K562 (cell line): ENCODE measurements around the gene ST8SIA1. TPM values are rescaled to one million over a fixed set of nuclear protein-coding genes. Genes with fewer than 3 reads are reported as not detected.

ENCODE experiments used
- ATAC-seq: fragments of 200-7000 bp; cut with Tn5 transposase; 3 replicates; pipeline ENCODE4 v1.9.1; 2020; ENCODE audit warnings: moderate library complexity
- BruUV-seq: library from RNA; stranded (reverse); fragments of 400-500 nt; replicated peaks from 2 replicates; lab custom pipeline; 2021; lab: Mats Ljungman, UMichigan
- CTCF ChIA-PET: fragments of 300-600 bp; formaldehyde crosslinking; extraction: SDS; loops from one replicate; lab custom pipeline; 2021; ENCODE audit warnings: low intra/inter-chr PET ratio; lab: Yijun Ruan, JAX
- POLR2A ChIA-PET: fragments of 300-600, 350-650 bp; sonication (Branson Sonifier 250); formaldehyde crosslinking; extraction: SDS; loops from one replicate; lab custom pipeline; 2021; ENCODE audit warnings: antibody characterized with exemption, inconsistent platforms; lab: Yijun Ruan, JAX
- DNase-seq, 4 experiments: peaks; one replicate each; pipeline versions ENCODE4 v3.0.0 to v3.0.0-alpha.2; 2011 to 2018; ENCODE audit warnings: low spot score in 3 of 4, mixed read lengths in 3 of 4; ENCODE audit errors: extremely low read depth in 1 of 4
- FAIRE-seq: peaks from 2 replicates; lab custom pipeline; 2011; peaks lifted over from hg19 to GRCh38; lab: Jason Lieb, UNC
- H2AFZ ChIP-seq: 2 replicates; pipeline ENCODE4 v1.6.0; 2011; ENCODE audit warnings: low read depth, low read length, control low read depth, inconsistent platforms
- H3K27ac ChIP-seq: fragments of 200-600 bp; 3 replicates; pipeline ENCODE4 v1.8.0; 2011; ENCODE audit warnings: low read depth, mild to moderate bottlenecking, control low read depth, inconsistent platforms, low read length, moderate library complexity, mixed read lengths; ENCODE audit errors: extremely low read depth
- H3K27me3 ChIP-seq, 2 experiments: fragments of 300-600 bp in 1 of 2; 2 replicates in 1 of 2; 3 replicates in 1 of 2; pipeline versions ENCODE4 v1.6.0 to v1.8.0; 2011; ENCODE audit warnings: inconsistent platforms in 2 of 2, low read length in 2 of 2, mild to moderate bottlenecking in 1 of 2, mixed read lengths in 1 of 2, moderate library complexity in 1 of 2; ENCODE audit not compliant: control insufficient read depth in 2 of 2, insufficient read depth in 2 of 2
- H3K36me3 ChIP-seq: fragments of 300-600 bp; 3 replicates; pipeline ENCODE4 v1.8.0; 2011; ENCODE audit warnings: mild to moderate bottlenecking, low read length, inconsistent platforms; ENCODE audit not compliant: control insufficient read depth, insufficient read depth
- H3K4me1 ChIP-seq, 2 experiments: fragments of 200-600 bp in 1 of 2; replicated peaks in 1 of 2; 2 replicates in 1 of 2; 3 replicates in 1 of 2; pipeline versions ENCODE4 v1.5.1 to v1.8.0; 2011; ENCODE audit warnings: inconsistent platforms in 2 of 2, low read length in 2 of 2, mild to moderate bottlenecking in 1 of 2, mixed read lengths in 1 of 2, moderate library complexity in 1 of 2; ENCODE audit not compliant: control insufficient read depth in 2 of 2, insufficient read depth in 2 of 2
- H3K4me2 ChIP-seq: 2 replicates; pipeline ENCODE4 v1.6.1; 2011; ENCODE audit warnings: low read length, control low read depth, inconsistent platforms, mixed read lengths; ENCODE audit not compliant: insufficient read depth
- H3K4me3 ChIP-seq: fragments of 200-600 bp; sonication (generic), shearing (Covaris generic); 2 replicates; pipeline ENCODE4 v1.5.1; 2016; ENCODE audit warnings: control low read depth, inconsistent platforms
- H3K79me2 ChIP-seq: fragments of 200-600 bp; 3 replicates; pipeline ENCODE4 v1.8.0; 2011; ENCODE audit warnings: low read length, inconsistent platforms; ENCODE audit not compliant: control insufficient read depth, insufficient read depth
- H3K9ac ChIP-seq, 2 experiments: 2 replicates each; pipeline versions ENCODE4 v1.6.0 to v1.6.1; 2011; ENCODE audit warnings: low read depth in 2 of 2, low read length in 2 of 2, control low read depth in 1 of 2, inconsistent platforms in 1 of 2, mild to moderate bottlenecking in 1 of 2, mixed read lengths in 1 of 2; ENCODE audit not compliant: insufficient read depth in 1 of 2
- H3K9me1 ChIP-seq: one replicate; pipeline ENCODE4 v1.6.0; 2011; ENCODE audit warnings: inconsistent platforms, mild to moderate bottlenecking, low read length, moderate library complexity; ENCODE audit not compliant: control insufficient read depth, insufficient read depth
- H3K9me3 ChIP-seq: replicated peaks from 2 replicates; pipeline ENCODE4 v1.5.1; 2011; ENCODE audit warnings: low read depth, low read length, inconsistent platforms; ENCODE audit not compliant: control insufficient read depth, insufficient read depth
- H4K20me1 ChIP-seq: replicated peaks from 2 replicates; pipeline ENCODE4 v1.6.1; 2011; ENCODE audit warnings: low read length, inconsistent platforms, mixed read lengths; ENCODE audit not compliant: control insufficient read depth, insufficient read depth
- ASH1L ChIP-seq: fragments of 450-650 bp; IDR thresholded peaks from 2 replicates; pipeline ENCODE4 v1.6.1; 2018; ENCODE audit warnings: borderline replicate concordance, mild to moderate bottlenecking, low read depth; ENCODE audit not compliant: partially characterized antibody
- BMI1 ChIP-seq: fragments of 150-350 bp; IDR thresholded peaks from 2 replicates; pipeline ENCODE4 v1.6.1; 2014; ENCODE audit warnings: low read length
- BRD9 ChIP-seq: fragments of 450-650 bp; IDR thresholded peaks from 2 replicates; pipeline ENCODE4 v1.6.1; 2018; ENCODE audit warnings: low read depth; ENCODE audit not compliant: partially characterized antibody
- CCAR2 ChIP-seq: fragments of 200-400 bp; formaldehyde crosslinking; IDR thresholded peaks from 2 replicates; pipeline ENCODE4 v1.6.1; 2017; ENCODE audit warnings: mild to moderate bottlenecking, low read depth, low read length
- EP400 ChIP-seq: fragments of 450-650 bp; IDR thresholded peaks from 2 replicates; pipeline ENCODE4 v1.6.1; 2017; ENCODE audit warnings: antibody characterized with exemption, mild to moderate bottlenecking, moderate library complexity
- MCM3 ChIP-seq: fragments of 450-650 bp; IDR thresholded peaks from 2 replicates; pipeline ENCODE4 v1.6.1; 2016
- MYC ChIP-seq, 2 experiments: fragments of 250-450 bp in 1 of 2; sonication (Bioruptor Pico) in 1 of 2; IDR thresholded peaks; 2 replicates each; pipeline versions ENCODE4 v1.5.1 to v1.6.1; 2012 to 2021; ENCODE audit warnings: low read depth in 2 of 2, borderline replicate concordance in 1 of 2, improper control_type of control experiment in 1 of 2, low read length in 1 of 2, mild to moderate bottlenecking in 1 of 2, moderate library complexity in 1 of 2
- OTX1 ChIP-seq: fragments of 450-650 bp; formaldehyde crosslinking; IDR thresholded peaks from 2 replicates; pipeline ENCODE4 v1.4.0; 2022; ENCODE audit warnings: mild to moderate bottlenecking
- POLR3A ChIP-seq: IDR thresholded peaks from 2 replicates; pipeline ENCODE4 v1.6.1; 2011; ENCODE audit warnings: borderline replicate concordance, mild to moderate bottlenecking, moderate library complexity; ENCODE audit not compliant: insufficient read length, insufficient read depth; ENCODE audit errors: extremely low read depth
- SMAD4 ChIP-seq: fragments of 250-450 bp; sonication (Bioruptor Pico); conservative IDR thresholded peaks from 2 replicates; pipeline ENCODE4 v1.8.0; 2021; ENCODE audit warnings: inconsistent platforms, mild to moderate bottlenecking, moderate library complexity
- SREBF2 ChIP-seq: sonication (generic); formaldehyde crosslinking; IDR thresholded peaks from 2 replicates; pipeline ENCODE4 v1.4.0; 2020; ENCODE audit warnings: mild to moderate bottlenecking, missing genetic modification reagents
- YY1 ChIP-seq, 3 experiments: IDR thresholded peaks; 2 replicates each; pipeline ENCODE4 v1.6.1; 2011; ENCODE audit warnings: low read length in 2 of 3, mild to moderate bottlenecking in 2 of 3, moderate library complexity in 2 of 3, borderline replicate concordance in 1 of 3, control low read depth in 1 of 3, low read depth in 1 of 3; ENCODE audit not compliant: insufficient read depth in 3 of 3, insufficient replicate concordance in 2 of 3, control insufficient read depth in 1 of 3, insufficient read length in 1 of 3; ENCODE audit errors: extremely low read depth in 1 of 3
- ZNF507 ChIP-seq: conservative IDR thresholded peaks from 2 replicates; pipeline ENCODE4 v1.6.1; 2017; ENCODE audit warnings: missing genetic modification characterization, missing compliant biosample characterization
- WGBS: fragments of 100-300 bp; shearing (Covaris generic); methylation state at CpG from one replicate; pipeline ENCODE4 v1.1.6; 2016; ENCODE audit warnings: low coverage, mixed read lengths; ENCODE audit not compliant: insufficient coverage; ENCODE audit errors: missing lambda C conversion rate; 5-methylcytosine and 5-hydroxymethylcytosine counted together
- in situ Hi-C: fragments of 300-500 bp; cut with MboI; formaldehyde crosslinking; loops from 4 replicates; pipeline ENCODE4 v1.15.0; 2018; ENCODE audit warnings: inconsistent platforms, mixed read lengths
- intact Hi-C: fragments of 100-400 bp; cut with micrococcal nuclease; formaldehyde crosslinking; loops from 2 replicates; pipeline ENCODE4 v1.14.2; 2022
- polyA plus RNA-seq, 8 experiments: library from polyadenylated mRNA; depleted of rRNA in 4 of 8; stranded (reverse) in 5 of 8; unstranded in 3 of 8; fragments of >200 nt; fragmentation: Nextera tagmentation in 2 of 8; fragmentation: Illumina TruSeq in 1 of 8; extraction: Ambion mirVana in 2 of 8; extraction: Trizol in 1 of 8; gene quantifications; 2 replicates each; pipeline versions ENCODE4 v1.2.1 to v1.2.3, GENCODE V29; 2011 to 2014; ENCODE audit warnings: inconsistent platforms in 1 of 8, missing spikeins in 1 of 8
- total RNA-seq, 7 experiments: library from RNA; depleted of rRNA in 6 of 7; stranded (reverse); fragments of >200 nt in 6 of 7; fragmentation: Illumina TruSeq in 2 of 7; extraction: Trizol in 2 of 7; gene quantifications; 2 replicates each; pipeline versions ENCODE4 v1.2.1 to v1.2.3, GENCODE V29; 2011 to 2021; ENCODE audit warnings: low replicate concordance in 1 of 7

Gene ST8SIA1
- total and polyA plus RNA-seq, 9 of the 15 experiments (the other 6 are each of a cell fraction or from before 2014, with no cell fraction given), result 0.86 to 26.3 (median 4.3) TPM

DNA sequence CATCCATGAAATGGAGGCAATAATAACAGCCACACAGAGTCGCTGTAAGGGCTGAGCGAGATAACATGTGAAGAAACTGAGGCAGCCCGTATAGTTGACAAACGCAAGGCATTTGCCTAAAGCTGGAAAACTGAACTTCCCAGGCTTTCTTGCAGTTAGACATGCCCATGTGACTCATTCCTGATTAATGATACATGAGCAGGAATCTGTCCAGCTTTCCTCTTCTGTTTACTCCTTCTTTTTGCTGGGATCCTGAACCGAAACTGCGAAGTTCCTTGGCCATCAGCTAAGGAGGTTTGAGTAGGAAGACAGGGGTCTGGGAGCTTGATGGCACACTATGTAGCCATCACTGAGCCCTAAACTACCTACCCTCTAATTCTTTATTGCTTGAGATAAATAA, 52.2 kb downstream of the ST8SIA1 start:
- intact Hi-C loops, result no loop called here
- no peak overlapping the region for H3K9ac ChIP-seq
- TF ChIP-seq EP400 (no peak), YY1 (IDR thresholded peaks at IDR 0.05; ENCODE audit: borderline replicate concordance in 1 of 3, control insufficient read depth in 1 of 3, extremely low read depth in 1 of 3, insufficient read depth in 3 of 3, insufficient read length in 1 of 3, insufficient replicate concordance in 2 of 3, low read depth in 1 of 3, low read length in 2 of 3) (no peak), ZNF507 (tag) (no peak), OTX1 (CRISPR knock-in tag) (no peak), CCAR2 (no peak), BMI1 (no peak), ASH1L (no peak), POLR3A (no peak), SREBF2 (CRISPR knock-in tag) (no peak), SMAD4 (CRISPR knock-in tag) (no peak), MYC (IDR thresholded peaks at IDR 0.05; ENCODE audit: low read depth, low read length) (no peak), MYC (CRISPR knock-in tag; IDR thresholded peaks at IDR 0.05; ENCODE audit: borderline replicate concordance, low read depth) (no peak), BRD9 (no peak), MCM3 (no peak)
- BruUV-seq, result no TSS peak
- in situ Hi-C loops, result no loop called here
- ChIA-PET POLR2A (interaction anchor here (0.6 kb wide), 1 partner anchor 50 kb away, joined by 3 read pairs; no protein-coding TSS in a partner anchor), CTCF (no interaction called here)
- H3K4me2 ChIP-seq, result no peak overlapping the region
- DNase-seq (no peak), FAIRE-seq (no peak), ATAC-seq (no peak)
- no peak overlapping the region for H3K27ac ChIP-seq
- no peaks in the 10 kb centered on the region for H3K9me3 ChIP-seq
- no peaks in the 10 kb centered on the region for H3K79me2 ChIP-seq
- H3K36me3 ChIP-seq, result no peaks in the 10 kb centered on the region
- 0% methylated on average over 6 of the region's 6 CpGs for WGBS
- no peaks in the 10 kb centered on the region; a peak in 1 of 5 replicates for H3K27me3 ChIP-seq
- no peaks in the 10 kb centered on the region for H3K4me1 ChIP-seq
- H3K4me3 ChIP-seq, result no peak overlapping the region
- H2AFZ ChIP-seq, result no peak overlapping the region
- no peaks in the 10 kb centered on the region for H4K20me1 ChIP-seq
- no peaks in the 10 kb centered on the region for H3K9me1 ChIP-seq
